Measurements from ENCODE around the gene ARID1B.
A peak's percentile ranks its signal among the peaks of the same experiment; 100 is the strongest.

Gene ARID1B

DNA sequence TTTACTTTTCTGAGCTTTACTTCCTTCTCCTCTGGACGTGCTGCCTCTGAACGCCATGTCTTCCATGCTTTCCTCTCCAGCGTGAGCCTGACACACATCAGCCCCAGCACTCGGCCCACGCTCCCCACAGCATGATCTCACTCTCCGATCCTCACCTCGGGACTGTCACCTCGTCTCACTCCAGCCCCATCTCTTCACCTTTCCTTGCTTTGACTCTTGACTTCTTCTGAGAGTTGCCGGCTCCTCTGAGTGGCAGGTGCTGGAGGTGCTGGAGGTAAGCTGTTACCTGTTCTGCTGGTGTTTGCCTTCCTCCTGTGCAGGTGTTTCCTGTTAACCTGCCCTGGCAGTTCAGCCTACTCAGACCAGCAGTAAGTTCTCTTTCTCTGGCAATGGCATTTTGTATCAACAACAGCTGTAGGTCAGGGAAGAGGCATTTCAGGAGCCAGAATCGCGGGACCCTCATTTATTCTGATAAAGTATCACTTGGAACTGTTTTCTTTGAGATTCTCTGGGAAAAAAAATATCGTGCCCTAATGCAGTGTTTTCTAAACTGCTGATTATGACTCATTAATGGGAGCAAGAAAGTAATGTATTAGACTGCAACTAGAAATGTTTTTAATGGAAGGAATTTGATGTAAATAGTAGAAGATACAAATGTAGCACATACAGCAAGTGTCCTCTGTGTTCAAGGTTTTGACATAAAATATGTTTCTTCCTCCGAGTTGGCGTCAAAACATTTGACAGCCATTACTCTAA is 106.5 kb downstream of the ARID1B start:
- DNase-seq: peak in 1 of 2 donors; percentile 38

DNA sequence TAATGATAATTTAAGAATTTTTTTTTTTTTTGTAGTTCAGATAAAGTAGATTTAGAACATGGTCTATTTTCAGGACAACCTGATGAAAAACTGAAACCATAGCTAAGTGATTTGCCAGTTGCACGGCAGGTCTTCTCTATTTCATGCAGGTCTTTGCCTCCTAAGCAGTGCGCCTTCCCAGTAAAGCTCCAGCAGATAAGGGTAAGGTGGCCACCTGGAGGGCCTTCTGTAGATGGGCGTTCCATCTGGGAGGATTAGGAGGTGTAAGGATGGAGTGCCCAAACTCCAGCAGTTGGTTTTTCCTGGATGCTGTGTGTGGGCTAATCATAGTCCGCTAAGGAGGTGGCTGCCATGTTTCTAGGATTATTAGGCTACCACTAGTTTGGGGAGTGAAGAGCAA is 107.1 kb downstream of the ARID1B start:
- DNase-seq: no peak

DNA sequence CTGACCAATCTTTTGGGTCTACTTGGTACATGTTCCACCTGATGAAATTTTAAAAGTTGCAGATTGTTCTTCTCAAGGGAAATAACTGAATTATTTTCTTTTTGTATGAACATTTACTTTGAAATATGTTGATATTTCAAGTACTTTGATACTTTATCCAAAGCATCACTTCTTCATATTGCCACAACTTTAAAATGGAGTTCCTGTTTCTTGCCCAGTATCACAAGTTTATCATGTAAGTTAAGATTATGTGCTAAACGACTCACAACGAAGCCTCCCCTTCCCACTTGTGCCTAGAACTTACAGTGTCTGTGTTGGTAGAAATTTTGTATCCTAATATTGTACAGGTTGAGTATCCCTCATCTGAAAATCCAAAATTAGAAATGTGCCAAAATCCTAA is 108.4 kb downstream of the ARID1B start:
- no peak for DNase-seq

DNA sequence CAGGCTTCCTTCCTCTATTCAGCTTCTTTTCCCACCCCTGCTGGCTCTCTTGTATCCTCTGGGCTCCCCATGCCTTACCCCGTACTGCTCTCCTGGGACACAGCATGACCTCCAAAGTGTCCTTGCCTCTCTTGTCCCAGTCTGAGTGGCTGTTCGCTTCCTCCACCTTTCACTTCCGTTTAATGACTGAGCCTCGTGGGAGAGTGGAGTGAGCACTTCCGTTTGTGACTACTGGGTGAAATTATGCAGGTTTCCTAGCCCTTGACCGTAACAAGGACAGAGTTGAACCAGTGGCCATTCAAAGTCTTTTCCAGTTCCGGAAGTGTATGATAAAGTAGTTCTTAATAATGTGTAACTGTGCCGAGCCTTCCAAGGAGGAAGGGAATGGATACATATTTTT is 109.2 kb downstream of the ARID1B start:
- no peak for DNase-seq

DNA sequence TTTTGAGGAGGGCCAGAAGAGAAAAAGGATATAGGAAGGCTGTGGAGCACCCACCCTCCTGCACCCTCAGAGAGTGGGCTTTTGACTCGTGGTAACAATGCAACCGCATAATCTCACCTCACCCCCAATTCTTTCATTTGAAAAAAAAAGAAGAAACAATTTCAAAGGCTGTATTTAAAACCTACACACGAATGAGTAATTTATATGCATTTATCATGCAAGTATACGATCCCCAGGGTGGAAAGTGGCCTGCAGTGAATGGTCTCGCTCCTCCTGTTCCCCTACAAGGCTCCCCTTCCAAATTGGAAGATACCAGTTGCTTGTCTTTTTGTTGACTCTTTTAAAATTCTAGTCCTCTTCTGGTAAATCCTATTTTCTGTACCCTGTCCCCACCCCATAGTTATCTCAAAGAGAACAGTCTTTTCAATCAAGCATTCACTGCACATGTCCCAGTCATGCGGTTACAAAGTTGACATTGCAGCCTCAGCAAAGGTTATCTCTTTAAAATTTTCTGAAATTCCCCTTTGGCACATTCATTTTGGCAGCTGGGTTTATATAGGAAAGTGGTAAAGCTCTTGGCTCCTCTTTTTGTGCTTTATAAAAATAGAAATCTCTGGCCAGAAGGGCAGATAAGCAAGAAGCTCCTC is 110.6 kb downstream of the ARID1B start:
- no peak for DNase-seq

DNA sequence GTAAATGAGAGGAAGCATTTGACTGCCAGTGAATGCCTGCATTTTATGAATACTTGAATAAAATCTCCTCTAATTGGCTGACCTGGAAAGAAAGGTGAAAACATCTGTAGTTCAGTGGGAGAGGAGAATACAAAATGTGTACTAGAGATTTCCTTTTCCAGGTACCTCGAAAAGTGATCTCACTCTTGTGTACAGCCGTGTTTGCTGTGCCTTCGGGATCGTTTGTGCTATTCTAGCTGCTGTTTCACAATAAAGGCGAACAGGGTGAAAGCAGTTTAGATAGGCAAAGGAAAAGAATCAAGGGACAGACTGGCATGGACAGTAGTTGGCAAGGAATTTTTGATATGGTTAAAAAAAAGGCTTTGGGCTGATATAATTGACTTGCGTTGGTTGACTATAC is 112.3 kb downstream of the ARID1B start:
- DNase-seq: no peak

DNA sequence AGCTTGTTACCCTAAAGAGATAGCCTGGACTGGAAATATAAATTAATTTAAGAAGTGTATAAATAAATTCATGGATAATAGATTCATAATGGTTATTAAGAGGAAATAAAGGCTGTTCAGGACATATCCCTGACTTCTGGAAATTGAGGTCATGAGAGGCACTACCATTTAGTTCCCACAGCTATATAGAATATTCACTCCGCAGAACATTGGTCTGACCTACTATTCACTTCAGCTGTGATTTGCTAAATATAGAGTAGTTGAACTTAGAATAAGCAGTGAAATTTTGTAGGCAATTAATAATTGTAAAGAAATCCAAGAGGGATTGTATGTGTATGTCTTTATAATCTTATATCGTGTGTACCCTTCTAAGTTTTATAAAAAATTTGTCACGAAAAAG is 112.8 kb downstream of the ARID1B start:
- no peak for DNase-seq

DNA sequence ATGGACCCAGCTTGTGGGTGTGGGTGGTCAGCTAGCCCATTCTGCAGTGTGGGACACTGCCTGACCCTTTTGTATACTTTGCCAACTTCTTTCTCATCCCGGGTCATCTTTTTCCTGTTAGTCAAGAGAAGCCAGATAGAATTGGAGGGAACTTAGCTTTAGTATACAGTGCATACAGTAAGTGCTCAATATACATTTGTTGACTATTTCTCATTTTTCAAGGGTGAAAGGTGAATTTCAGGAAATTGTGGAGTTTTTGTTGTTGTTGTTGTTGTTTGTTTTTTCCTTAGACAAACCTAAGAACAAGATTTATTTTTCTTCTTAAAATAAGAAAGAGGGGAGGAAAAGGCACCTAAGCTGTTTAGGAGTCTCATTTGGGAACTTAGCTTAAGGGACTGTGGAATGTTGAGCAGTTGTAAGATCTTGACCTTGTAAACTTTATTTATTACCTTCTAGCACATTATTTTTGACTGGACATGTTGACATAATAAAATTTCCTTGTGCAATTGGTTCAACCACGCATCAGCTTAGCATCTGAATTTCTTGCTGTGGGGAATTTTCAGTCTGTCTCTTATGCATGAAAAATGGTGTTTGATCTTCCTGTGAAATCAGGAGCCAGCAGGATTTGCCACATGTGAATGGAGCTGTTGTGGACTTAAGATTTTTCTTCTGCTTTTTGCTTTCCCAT is 113.6 kb downstream of the ARID1B start:
- no peak for DNase-seq

DNA sequence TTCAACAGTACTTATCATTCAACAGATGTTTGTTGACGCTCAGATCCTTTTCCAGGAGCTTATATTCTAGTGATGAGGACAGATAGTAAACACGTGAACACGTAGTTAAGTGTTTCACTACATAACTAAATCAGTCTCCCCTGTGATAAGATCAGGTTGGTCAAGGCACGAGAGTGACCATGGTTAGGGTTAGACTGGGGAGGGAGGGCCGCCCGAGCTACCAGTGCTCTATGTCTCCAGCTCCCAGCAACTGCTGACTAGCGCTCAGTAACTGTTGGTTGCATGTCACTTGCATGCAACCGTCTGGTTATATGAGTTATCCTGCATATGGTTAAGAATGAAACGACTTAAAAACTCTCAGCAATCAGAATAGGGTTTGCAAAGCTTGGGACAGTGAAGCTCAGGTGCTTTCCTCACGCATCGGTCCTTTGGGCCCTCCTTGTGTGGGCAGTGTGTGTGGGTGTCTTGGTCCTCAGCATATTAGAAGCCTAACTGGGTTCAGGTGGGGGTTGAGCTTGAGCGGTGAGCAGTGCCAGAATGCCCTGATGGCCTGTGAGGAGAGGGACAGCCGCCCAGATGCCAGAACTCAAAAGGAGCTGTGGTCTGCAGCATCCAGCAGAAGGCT is 120.8 kb downstream of the ARID1B start:
- DNase-seq: no peak

DNA sequence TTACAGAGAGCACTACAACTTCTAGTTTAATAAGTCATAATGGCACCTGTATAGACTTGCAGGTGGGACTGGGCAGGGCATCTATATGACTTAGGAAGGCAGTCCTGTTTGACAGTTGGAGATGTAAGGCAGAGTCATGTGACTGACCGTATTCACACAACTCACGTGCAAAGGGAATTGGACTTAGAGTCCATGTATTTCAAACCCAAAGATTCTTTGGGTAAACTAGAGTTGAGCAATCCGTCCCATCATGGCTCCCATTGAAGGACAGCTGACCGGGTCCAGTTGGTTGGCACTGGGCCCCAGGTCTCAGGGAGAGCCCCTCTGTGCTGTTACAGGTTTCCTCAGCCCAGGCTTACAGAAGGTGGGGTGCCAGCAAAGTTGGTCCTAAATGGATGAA is 121.9 kb downstream of the ARID1B start:
- no peak for DNase-seq

DNA sequence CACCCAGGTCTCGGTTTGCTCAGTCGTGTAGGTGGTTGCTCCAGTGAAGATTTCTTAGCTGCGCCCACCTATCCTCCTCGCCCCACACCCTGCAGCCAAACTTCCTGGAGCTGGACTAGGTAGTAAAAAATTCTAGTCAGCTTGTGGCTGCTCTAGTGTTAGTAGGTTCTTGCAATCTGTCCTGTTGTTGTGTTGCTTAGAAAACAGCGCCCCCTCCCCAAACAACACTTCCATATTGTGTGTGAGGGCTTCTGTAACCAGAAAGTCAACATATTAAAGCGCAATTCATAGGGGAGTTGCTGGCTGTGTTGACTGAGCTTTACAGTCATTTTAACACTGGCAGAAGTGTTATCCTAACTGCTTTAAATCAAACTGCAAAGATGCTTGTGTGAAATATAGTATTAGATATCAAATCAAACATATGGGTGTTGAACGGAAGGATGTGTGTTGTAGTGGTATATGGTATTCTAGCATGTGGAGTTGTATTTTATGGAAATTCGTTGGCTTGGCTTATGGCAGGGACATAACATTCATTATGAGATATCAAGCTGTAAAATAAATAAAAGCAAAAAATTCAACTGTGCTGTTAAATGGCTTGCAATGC is 122.5 kb downstream of the ARID1B start:
- DNase-seq: no peak

DNA sequence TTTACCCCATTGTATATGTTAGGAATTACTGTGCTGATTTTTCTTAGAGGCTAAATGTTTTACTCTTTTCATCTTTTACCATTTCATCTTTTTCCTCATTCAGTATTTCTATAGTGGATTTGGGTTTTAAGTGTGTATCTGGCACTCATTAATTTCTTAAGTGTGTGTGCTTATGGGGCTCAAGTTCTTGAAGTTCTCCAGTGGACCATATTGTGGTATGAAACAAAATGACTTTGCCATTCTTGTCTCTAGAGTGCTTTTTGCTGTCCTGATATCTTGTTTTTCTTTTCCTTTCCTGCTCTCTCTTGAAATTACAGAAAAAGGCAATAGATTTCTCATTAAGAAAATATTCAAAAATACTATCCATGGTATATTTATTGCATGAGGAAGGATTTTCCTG is 123.1 kb downstream of the ARID1B start:
- DNase-seq: no peak

DNA sequence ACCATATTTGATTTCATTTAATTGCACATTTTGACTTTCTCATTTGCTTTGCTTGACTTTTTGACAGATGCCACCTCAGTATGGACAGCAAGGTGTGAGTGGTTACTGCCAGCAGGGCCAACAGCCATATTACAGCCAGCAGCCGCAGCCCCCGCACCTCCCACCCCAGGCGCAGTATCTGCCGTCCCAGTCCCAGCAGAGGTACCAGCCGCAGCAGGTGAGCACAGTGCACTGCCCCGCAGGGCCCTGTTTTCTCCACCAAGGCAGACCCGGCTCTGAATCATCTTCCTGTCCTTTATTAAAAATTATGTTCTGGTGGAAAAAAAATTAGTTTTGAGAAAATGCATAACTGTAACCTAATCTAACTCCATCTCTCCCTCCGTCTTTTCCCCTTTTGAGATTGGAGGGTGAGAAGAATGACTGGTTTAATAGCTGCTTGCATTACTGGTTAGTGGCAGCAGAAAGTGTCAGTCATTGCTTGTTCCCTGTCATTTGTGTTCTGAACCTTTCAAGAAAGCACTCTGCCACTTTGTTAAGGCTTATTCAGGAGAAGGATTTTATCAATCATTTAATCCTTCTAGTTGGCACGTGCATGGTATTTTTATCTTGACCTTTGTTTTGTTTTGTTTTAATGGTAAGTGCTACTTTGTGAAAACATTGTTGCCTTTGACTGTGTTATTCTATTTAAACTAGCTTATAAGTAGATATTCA is 124.3 kb downstream of the ARID1B start:
- DNase-seq: no peak

DNA sequence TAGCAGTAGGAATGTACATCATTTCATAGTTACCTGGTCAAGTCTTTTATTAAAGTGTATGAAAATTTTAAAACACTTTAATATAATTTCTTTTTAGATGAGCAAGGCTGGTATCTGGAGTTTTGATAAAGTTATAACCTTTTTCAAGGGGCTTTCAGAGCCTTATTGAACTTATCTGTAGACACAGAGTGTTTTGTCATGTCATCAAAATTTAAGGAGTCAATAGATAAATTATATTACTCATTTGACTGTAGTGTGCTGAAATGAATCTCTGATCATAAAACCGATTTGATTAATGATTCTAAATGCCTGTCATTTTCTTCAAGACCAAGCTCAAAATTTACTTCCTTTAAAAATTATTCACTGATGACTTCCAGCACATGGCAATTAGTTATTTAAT is 125.6 kb downstream of the ARID1B start:
- no peak for DNase-seq

DNA sequence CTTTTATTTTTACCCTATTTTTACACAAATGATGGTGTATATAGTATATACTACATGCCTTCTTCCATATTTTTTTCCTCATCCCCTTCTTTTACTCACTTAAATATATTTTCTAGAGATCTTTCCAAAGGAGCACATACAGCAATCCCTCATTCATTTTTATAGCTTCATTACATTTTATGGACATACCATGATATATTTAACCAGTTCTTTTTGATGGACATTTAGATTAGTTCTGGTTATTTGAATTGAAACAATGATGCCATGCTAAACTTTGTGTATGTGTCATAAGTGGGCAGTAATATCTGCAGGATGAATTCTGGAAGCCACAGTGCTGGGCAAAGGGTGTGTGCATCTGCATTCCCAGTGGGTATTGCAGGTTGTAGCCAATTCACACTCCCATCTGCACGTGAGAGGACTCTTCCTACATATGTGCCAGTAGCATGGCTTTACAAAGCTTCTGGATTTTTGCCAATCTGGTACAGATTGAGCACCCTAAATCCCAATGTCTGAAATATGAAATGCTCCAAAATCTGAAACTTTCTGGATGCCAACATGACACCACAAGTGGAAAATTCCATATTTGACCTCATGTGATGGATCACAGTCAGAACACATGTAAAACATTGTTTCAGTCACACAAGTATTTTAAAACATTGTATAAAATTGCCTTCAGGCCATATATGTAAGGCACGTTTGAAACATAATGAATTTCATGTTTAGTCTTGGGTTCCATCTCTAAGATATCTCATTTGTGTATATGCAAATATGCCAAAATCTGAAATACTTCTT is 127.2 kb downstream of the ARID1B start:
- DNase-seq: no peak

DNA sequence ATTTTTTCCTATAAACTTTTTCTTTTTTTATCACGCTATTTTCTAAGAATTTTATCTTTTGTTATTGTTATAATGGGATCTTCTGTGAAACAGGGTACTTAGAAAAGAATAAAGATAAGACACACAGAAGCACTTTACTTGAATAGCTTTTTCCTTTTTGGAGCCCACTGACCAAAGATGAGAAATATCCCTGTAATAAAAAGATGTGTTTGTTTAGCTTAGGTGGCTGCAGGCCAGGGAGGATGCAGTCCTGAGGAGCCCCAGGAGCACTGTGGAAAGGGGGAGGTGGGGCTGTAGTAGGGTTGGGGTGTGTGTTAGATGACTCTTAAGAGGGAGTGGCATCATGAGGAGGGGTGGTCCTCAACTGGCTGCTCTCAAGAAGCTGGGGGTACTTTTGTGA is 128.6 kb downstream of the ARID1B start:
- no peak for DNase-seq

DNA sequence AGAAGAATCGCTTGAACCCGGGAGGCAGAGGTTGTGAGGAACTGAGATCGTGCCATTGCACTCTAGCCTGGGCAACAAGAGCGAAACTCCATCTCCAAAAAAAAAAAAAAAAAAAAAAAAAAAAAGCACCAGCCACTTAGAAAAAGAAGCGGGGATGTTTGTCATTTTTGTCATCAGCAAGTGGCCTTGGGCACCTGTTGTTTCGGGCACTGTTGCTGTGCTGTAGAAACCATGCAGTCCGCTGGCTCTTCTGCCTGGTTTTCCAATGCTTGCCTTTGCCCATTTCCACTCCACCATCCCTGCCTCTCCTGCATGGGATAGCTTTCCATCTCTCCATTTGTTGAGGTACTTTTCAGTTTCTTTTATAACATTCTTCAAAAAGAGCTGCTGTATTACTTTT is 129.3 kb downstream of the ARID1B start:
- no peak for DNase-seq

DNA sequence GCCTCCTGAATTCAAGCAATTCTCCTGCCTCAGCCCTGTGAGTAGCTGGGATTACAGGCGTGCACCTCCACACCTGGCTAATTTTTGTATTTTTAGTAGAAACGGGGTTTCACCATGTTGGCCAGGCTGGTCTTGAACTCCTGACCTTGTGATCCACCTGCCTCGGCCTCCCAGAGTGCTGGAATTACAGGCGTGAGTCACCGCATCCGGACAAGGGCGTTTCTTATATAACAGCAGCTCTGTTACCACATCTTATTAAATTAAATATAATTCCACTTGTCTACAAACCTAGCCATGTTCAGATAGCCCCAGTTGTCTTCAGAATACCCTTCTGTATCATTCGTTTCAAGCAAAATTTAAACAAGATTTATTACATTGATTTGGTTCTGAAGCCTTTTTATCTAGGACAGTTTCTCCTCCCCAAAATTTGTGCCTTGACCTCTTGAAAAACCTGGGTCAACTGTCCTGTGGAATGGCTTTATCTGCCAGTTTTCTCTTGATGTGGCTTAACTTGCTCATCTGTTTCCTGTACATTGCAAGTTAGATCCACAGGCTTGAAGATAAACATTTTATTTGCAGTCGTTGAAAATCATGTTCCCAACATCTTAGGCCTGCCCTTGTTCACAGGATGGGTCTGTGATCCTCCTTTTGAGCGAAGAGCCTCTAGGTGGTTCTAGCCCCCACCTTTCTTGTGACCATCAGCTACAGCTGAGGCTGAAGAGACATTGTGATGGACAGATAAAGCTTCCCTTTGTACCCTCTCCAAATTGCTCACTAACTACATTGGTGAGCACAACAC is 132.2 kb downstream of the ARID1B start:
- no peak for DNase-seq

DNA sequence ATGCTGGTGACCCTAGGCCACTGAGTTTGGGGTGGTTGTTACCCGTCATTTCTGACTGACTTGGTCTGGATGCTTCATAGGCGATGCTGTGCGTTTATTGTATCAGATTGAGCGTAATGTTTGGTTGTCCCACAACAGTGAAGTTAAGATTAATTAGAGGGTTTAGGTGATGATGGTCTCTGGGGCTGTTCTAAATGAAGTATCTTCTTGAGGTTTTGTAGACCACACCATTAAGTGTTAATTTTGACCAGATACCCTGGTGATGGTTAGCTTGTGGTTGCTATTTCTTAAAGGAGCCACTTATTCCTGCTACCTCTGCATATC is 132.8 kb downstream of the ARID1B start:
- no peak for DNase-seq

DNA sequence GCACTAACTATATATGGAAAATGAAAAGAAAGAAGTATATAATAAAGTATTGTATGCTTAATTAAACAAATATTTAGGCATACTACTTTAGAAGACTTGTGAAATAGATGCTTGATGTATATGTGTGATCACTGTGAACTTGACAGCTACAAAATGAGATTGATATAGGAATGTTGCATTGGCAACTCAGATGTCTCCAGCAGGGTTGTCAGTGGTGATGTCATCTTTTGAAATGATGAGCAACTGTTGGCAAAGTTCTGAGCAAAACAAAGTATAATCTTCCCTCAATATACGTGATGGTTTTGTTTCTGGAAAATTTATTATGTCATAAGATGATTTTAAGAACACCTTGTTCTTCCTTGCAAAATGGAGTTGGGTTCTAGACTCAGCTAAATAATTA is 133.8 kb downstream of the ARID1B start:
- no peak for DNase-seq

DNA sequence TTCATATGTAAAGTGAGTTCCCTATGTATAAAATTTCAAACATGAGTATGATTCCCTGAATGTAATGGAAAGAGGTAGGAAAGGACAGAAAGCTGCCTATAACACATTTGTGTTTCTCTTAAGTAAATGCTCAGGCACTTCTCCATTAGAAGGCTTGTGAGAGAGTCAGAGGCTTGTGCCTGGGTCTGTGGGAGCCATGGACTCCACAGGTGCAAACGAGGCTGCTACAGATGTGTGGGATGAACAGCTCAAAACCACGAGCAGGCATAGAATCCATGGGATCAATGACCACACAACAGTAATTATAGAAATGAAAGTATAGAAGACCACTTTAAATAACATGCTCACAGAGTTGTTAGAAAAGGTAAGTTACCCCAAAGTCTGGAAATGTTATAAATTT is 134.4 kb downstream of the ARID1B start:
- DNase-seq: no peak
